Subcutaneous abdominal adipose tissue (tissue), 5 donors: ENCODE measurements around the gene FRAT2.

Experiments used
- H3K27ac ChIP-seq: one replicate; pipeline ENCODE4 v1.7.0; 2013; ENCODE audit warnings: low read depth, mild to moderate bottlenecking, inconsistent platforms, low read length, moderate library complexity
- H3K27me3 ChIP-seq, 5 donors: one replicate each; pipeline ENCODE4 v1.7.0; 2013; ENCODE audit warnings: low read length in 5 of 5, inconsistent platforms in 1 of 5; ENCODE audit not compliant: control insufficient read depth in 5 of 5, insufficient read depth in 4 of 5
- H3K36me3 ChIP-seq, 5 donors: one replicate each; pipeline ENCODE4 v1.7.0; 2013; ENCODE audit warnings: low read length in 5 of 5; ENCODE audit not compliant: control insufficient read depth in 5 of 5, insufficient read depth in 5 of 5
- H3K4me1 ChIP-seq, 5 donors: one replicate each; pipeline ENCODE4 v1.7.0; 2013; ENCODE audit warnings: low read length in 5 of 5, mild to moderate bottlenecking in 3 of 5, moderate library complexity in 1 of 5; ENCODE audit not compliant: control insufficient read depth in 5 of 5, insufficient read depth in 5 of 5
- H3K4me3 ChIP-seq, 5 donors: one replicate each; pipeline ENCODE4 v1.7.0; 2013; ENCODE audit warnings: low read length in 5 of 5, low read depth in 1 of 5
- H3K9ac ChIP-seq, 5 donors: one replicate each; pipeline ENCODE4 v1.7.0; 2013; ENCODE audit warnings: low read length in 5 of 5, mild to moderate bottlenecking in 4 of 5, moderate library complexity in 3 of 5
- H3K9me3 ChIP-seq, 5 donors: one replicate each; pipeline ENCODE4 v1.7.0; 2013; ENCODE audit warnings: low read length in 5 of 5; ENCODE audit not compliant: control insufficient read depth in 5 of 5
- donor health status: healthy.
- donor health status: healthy.
- donor health status: healthy.
- donor health status: healthy.
- donor health status: healthy.

The FRAT2 gene

DNA sequence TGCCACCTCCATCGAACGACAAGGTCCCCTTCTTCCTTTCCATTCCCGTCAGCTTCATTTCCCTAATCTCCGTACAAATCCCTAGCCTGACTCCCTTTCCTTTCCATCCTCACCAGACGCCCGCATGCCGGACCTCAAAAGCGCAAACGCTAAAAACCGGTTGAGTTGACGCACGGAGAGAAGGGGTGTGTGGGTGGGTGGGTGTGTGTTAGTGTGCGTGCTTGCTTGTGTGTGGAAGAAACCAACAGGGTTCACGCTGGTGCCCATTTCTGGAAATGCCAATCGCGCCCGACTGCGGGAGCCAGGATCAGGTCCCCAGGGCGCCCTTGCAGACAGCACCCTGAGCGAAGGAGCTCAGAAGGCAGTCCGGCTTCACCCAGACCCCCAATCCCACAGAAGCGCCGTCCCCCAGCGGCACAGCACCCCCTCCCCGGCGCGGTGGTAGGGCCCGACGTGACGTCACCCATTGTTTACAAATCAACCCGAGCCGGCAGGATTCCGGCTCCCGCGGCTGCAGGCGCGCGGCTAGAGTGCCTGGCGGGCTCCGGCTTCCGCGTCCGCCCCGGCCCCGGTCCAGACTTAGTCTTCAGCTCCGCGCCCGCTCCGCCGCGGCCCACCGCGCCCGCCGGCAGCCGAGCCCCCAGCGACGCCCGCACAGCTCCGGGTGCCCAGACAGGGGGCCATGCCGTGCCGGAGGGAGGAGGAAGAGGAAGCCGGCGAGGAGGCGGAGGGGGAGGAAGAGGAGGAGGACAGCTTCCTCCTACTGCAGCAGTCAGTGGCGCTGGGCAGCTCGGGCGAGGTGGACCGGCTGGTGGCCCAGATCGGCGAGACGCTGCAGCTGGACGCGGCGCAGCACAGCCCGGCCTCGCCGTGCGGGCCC, 15.5 kb downstream of the FRAT2 start, which contains the start of gene FRAT1:
FRAT1 (plus strand) TSS at position 500 of the 880 bp plus-strand sequence; CDS start at position 683, 183 bp downstream.
- Histone ChIP-seq H3K9ac (peak within 1 kb of the TSS in 4 of 5 donors; percentile 75 to 95 (median 87)), H3K4me1 (peaks cover 4 to 34% (median 30%) of the 10 kb centered on the region in 5 donors), H3K9me3 (no peaks in the 10 kb centered on the region), H3K27ac (peak within 1 kb of the TSS; percentile 96), H3K27me3 (no peaks in the 10 kb centered on the region), H3K4me3 (peak within 1 kb of the TSS; percentile 65 to 95 (median 88)), H3K36me3 (no peaks in the 10 kb centered on the region)

GRCh38 chr10:97314671-97315070, 19.9 kb downstream of the FRAT2 start:
- no peaks in the 10 kb centered on the region for H3K9me3 ChIP-seq
- peak overlapping the region in 1 of 5 donors; percentile 11 for H3K9ac ChIP-seq
- no peak overlapping the region for H3K27ac ChIP-seq
- peaks cover 0 to 6% (median 6%) of the 10 kb centered on the region in 5 donors for H3K4me1 ChIP-seq
- no peaks in the 10 kb centered on the region for H3K27me3 ChIP-seq
- H3K4me3 ChIP-seq = no peak overlapping the region
- no peaks in the 10 kb centered on the region for H3K36me3 ChIP-seq

- Histone ChIP-seq H3K4me1 (peaks cover 0 to 4% (median 0%) of the 10 kb centered on the region in 5 donors), H3K36me3 (no peaks in the 10 kb centered on the region), H3K4me3 (no peak overlapping the region), H3K27ac (no peak overlapping the region), H3K9me3 (no peaks in the 10 kb centered on the region), H3K9ac (no peak overlapping the region), H3K27me3 (no peaks in the 10 kb centered on the region)
These were observed 21.6 kb downstream of the FRAT2 start for GRCh38 chr10:97312897-97313296.

GRCh38 chr10:97311111-97311626, 23.4 kb downstream of the FRAT2 start:
- no peaks in the 10 kb centered on the region for H3K27me3 ChIP-seq
- H3K4me3 ChIP-seq = no peak overlapping the region
- H3K4me1 ChIP-seq = peaks cover 0 to 4% (median 0%) of the 10 kb centered on the region in 5 donors
- no peak overlapping the region for H3K9ac ChIP-seq
- H3K27ac ChIP-seq = no peak overlapping the region
- H3K9me3 ChIP-seq = no peaks in the 10 kb centered on the region
- no peaks in the 10 kb centered on the region for H3K36me3 ChIP-seq

GRCh38 chr10:97307866-97308780, 26.4 kb downstream of the FRAT2 start:
- no peaks in the 10 kb centered on the region for H3K27me3 ChIP-seq
- H3K9ac ChIP-seq = no peak overlapping the region
- no peak overlapping the region for H3K4me3 ChIP-seq
- H3K36me3 ChIP-seq = no peaks in the 10 kb centered on the region
- H3K27ac ChIP-seq = no peak overlapping the region
- peaks cover 0 to 4% (median 0%) of the 10 kb centered on the region in 5 donors for H3K4me1 ChIP-seq
- no peaks in the 10 kb centered on the region for H3K9me3 ChIP-seq

GRCh38 chr10:97307441-97307840, 27.1 kb downstream of the FRAT2 start:
- Histone ChIP-seq H3K9ac (no peak overlapping the region), H3K27me3 (no peaks in the 10 kb centered on the region), H3K4me1 (peaks cover 0 to 4% (median 0%) of the 10 kb centered on the region in 5 donors), H3K36me3 (no peaks in the 10 kb centered on the region), H3K27ac (no peak overlapping the region), H3K9me3 (no peaks in the 10 kb centered on the region), H3K4me3 (no peak overlapping the region)

- H3K4me3 ChIP-seq = no peak overlapping the region
- no peaks in the 10 kb centered on the region for H3K27me3 ChIP-seq
- H3K9me3 ChIP-seq = no peaks in the 10 kb centered on the region
- no peaks in the 10 kb centered on the region for H3K36me3 ChIP-seq
- no peaks in the 10 kb centered on the region for H3K4me1 ChIP-seq
- no peak overlapping the region for H3K27ac ChIP-seq
- H3K9ac ChIP-seq = no peak overlapping the region
These were observed 32.3 kb downstream of the FRAT2 start for GRCh38 chr10:97302088-97302791.

GRCh38 chr10:97300980-97301379, 33.5 kb downstream of the FRAT2 start:
- H3K27ac ChIP-seq = no peak overlapping the region
- H3K36me3 ChIP-seq = no peaks in the 10 kb centered on the region
- no peaks in the 10 kb centered on the region for H3K4me1 ChIP-seq
- no peaks in the 10 kb centered on the region for H3K27me3 ChIP-seq
- no peaks in the 10 kb centered on the region for H3K9me3 ChIP-seq
- no peak overlapping the region for H3K9ac ChIP-seq
- H3K4me3 ChIP-seq = no peak overlapping the region

DNA sequence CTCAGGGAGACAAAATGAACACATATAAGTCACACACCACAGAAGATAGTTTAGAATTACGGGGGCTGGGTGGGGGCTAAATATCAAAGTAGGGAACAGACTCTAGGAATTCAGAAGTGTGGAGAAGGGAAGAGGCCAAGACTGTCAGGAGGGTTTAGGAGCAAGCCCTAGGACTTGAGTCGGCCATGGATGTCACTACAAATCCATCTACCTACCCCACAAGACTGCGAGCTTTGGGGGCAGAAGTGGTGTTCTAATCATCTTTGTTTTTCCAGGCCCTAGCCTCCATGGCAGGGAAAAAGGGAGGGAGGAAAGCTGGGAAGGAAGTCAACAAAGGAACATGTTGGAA, 36.3 kb downstream of the FRAT2 start:
- Histone ChIP-seq H3K4me3 (no peak overlapping the region), H3K4me1 (no peaks in the 10 kb centered on the region), H3K27me3 (no peaks in the 10 kb centered on the region), H3K9me3 (no peaks in the 10 kb centered on the region), H3K9ac (no peak overlapping the region), H3K36me3 (no peaks in the 10 kb centered on the region), H3K27ac (no peak overlapping the region)
